GM23338 (cell line): Measurements from ENCODE around the gene ANKRD11.

ENCODE experiments used
- EZH2 ChIP-seq: fragments of 200-600 bp; sonication (generic); IDR thresholded peaks from one replicate; pipeline ENCODE4 v1.8.0; 2017; ENCODE audit warnings: antibody characterized with exemption, mild to moderate bottlenecking, low read depth; ENCODE audit not compliant: unreplicated experiment
- JUNB ChIP-seq: IDR thresholded peaks from one replicate; pipeline ENCODE4 v1.6.1; 2016; ENCODE audit warnings: antibody characterized with exemption; ENCODE audit not compliant: unreplicated experiment
- POLR2AphosphoS5 ChIP-seq: IDR thresholded peaks from 2 replicates; pipeline ENCODE4 v1.6.1; 2016; ENCODE audit warnings: antibody characterized with exemption, low read depth
- TF ChIP-seq, protein P1 (sequence below), 2 experiments: fragments of 200-600 bp in 1 of 2; sonication (generic) in 1 of 2; conservative IDR thresholded peaks; 2 replicates each; pipeline versions ENCODE4 v1.5.1 to v1.6.1; 2016 to 2017; ENCODE audit warnings: antibody characterized with exemption in 2 of 2, low read depth in 2 of 2, mild to moderate bottlenecking in 2 of 2, moderate library complexity in 1 of 2

DNA sequence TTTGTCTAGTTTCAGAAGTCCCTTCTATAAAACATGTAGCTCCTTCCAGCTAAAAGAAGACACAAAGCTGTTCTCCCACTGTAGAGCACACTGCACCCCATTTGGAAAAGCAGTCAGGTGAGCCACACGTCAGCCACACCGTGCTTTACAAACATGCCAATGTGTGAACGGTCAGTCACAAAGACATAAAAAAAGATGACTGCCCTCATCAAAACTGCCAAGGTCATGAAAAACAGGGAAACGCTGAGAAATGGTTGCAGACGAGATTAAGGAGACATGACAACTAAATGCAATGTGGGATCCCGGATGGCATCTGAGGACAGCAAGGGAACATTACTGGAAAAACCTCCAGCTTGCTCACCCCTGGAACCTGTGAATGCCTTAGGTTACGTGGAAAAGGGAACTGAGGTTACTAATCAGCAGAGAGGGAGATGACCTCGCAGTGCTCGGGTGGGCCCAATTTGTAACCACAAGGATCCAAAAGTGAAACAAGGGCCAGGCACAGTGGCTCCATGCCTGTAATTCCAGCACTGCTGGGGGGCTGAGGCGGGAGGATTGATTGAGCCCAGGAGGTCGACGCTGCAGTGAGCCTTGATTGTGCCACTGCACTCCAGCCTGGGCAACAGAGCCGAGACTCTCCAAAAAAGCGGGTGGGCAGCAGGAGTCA, 8.1 kb downstream of the ANKRD11 start:
- TF ChIP-seq, protein P1, sequence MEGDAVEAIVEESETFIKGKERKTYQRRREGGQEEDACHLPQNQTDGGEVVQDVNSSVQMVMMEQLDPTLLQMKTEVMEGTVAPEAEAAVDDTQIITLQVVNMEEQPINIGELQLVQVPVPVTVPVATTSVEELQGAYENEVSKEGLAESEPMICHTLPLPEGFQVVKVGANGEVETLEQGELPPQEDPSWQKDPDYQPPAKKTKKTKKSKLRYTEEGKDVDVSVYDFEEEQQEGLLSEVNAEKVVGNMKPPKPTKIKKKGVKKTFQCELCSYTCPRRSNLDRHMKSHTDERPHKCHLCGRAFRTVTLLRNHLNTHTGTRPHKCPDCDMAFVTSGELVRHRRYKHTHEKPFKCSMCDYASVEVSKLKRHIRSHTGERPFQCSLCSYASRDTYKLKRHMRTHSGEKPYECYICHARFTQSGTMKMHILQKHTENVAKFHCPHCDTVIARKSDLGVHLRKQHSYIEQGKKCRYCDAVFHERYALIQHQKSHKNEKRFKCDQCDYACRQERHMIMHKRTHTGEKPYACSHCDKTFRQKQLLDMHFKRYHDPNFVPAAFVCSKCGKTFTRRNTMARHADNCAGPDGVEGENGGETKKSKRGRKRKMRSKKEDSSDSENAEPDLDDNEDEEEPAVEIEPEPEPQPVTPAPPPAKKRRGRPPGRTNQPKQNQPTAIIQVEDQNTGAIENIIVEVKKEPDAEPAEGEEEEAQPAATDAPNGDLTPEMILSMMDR (conservative IDR thresholded peaks at IDR 0.05; ENCODE audit: low read depth in 2 of 2), result no peak
- no peak for TF ChIP-seq POLR2AphosphoS5
- TF ChIP-seq EZH2, result no peak
- TF ChIP-seq JUNB, result no peak
